ENCODE data around the gene IGF2BP2.

GRCh38 chr3:185792955-185793354 lies 31.9 kb downstream of the IGF2BP2 start:
- TF ChIP-seq EZH2 (IDR thresholded peaks at IDR 0.05; ENCODE audit: borderline replicate concordance, low read length), result no peak
- TF ChIP-seq CTCF (conservative IDR thresholded peaks at IDR 0.05 in 1 of 2, IDR thresholded peaks at IDR 0.05 in 1 of 2; ENCODE audit: extremely low read depth in 1 of 2, insufficient read depth in 1 of 2, low read depth in 1 of 2, low read length in 2 of 2), result no peak

Data from mammary epithelial cell (primary cell).